K562 (cell line): ENCODE results near the gene ZNF318. TPM values are rescaled to one million over a fixed set of nuclear protein-coding genes. Genes with fewer than 3 reads are reported as not detected.

Experiments
- ATAC-seq: fragments of 200-7000 bp; cut with Tn5 transposase; 3 replicates; pipeline ENCODE4 v1.9.1; 2020; ENCODE audit warnings: moderate library complexity
- BruUV-seq: library from RNA; stranded (reverse); fragments of 400-500 nt; replicated peaks from 2 replicates; lab custom pipeline; 2021; lab: Mats Ljungman, UMichigan
- CTCF ChIA-PET: fragments of 300-600 bp; formaldehyde crosslinking; extraction: SDS; loops from one replicate; lab custom pipeline; 2021; ENCODE audit warnings: low intra/inter-chr PET ratio; lab: Yijun Ruan, JAX
- POLR2A ChIA-PET: fragments of 300-600, 350-650 bp; sonication (Branson Sonifier 250); formaldehyde crosslinking; extraction: SDS; loops from one replicate; lab custom pipeline; 2021; ENCODE audit warnings: antibody characterized with exemption, inconsistent platforms; lab: Yijun Ruan, JAX
- DNase-seq, 4 experiments: peaks; one replicate each; pipeline versions ENCODE4 v3.0.0 to v3.0.0-alpha.2; 2011 to 2018; ENCODE audit warnings: low spot score in 3 of 4, mixed read lengths in 3 of 4; ENCODE audit errors: extremely low read depth in 1 of 4
- FAIRE-seq: peaks from 2 replicates; lab custom pipeline; 2011; peaks lifted over from hg19 to GRCh38; lab: Jason Lieb, UNC
- H2AFZ ChIP-seq: 2 replicates; pipeline ENCODE4 v1.6.0; 2011; ENCODE audit warnings: low read depth, low read length, control low read depth, inconsistent platforms
- H3K27ac ChIP-seq: fragments of 200-600 bp; 3 replicates; pipeline ENCODE4 v1.8.0; 2011; ENCODE audit warnings: low read depth, mild to moderate bottlenecking, control low read depth, inconsistent platforms, low read length, moderate library complexity, mixed read lengths; ENCODE audit errors: extremely low read depth
- H3K27me3 ChIP-seq, 2 experiments: fragments of 300-600 bp in 1 of 2; 2 replicates in 1 of 2; 3 replicates in 1 of 2; pipeline versions ENCODE4 v1.6.0 to v1.8.0; 2011; ENCODE audit warnings: inconsistent platforms in 2 of 2, low read length in 2 of 2, mild to moderate bottlenecking in 1 of 2, mixed read lengths in 1 of 2, moderate library complexity in 1 of 2; ENCODE audit not compliant: control insufficient read depth in 2 of 2, insufficient read depth in 2 of 2
- H3K36me3 ChIP-seq: fragments of 300-600 bp; 3 replicates; pipeline ENCODE4 v1.8.0; 2011; ENCODE audit warnings: mild to moderate bottlenecking, low read length, inconsistent platforms; ENCODE audit not compliant: control insufficient read depth, insufficient read depth
- H3K4me1 ChIP-seq, 2 experiments: fragments of 200-600 bp in 1 of 2; replicated peaks in 1 of 2; 2 replicates in 1 of 2; 3 replicates in 1 of 2; pipeline versions ENCODE4 v1.5.1 to v1.8.0; 2011; ENCODE audit warnings: inconsistent platforms in 2 of 2, low read length in 2 of 2, mild to moderate bottlenecking in 1 of 2, mixed read lengths in 1 of 2, moderate library complexity in 1 of 2; ENCODE audit not compliant: control insufficient read depth in 2 of 2, insufficient read depth in 2 of 2
- H3K4me2 ChIP-seq: 2 replicates; pipeline ENCODE4 v1.6.1; 2011; ENCODE audit warnings: low read length, control low read depth, inconsistent platforms, mixed read lengths; ENCODE audit not compliant: insufficient read depth
- H3K4me3 ChIP-seq: fragments of 200-600 bp; sonication (generic), shearing (Covaris generic); 2 replicates; pipeline ENCODE4 v1.5.1; 2016; ENCODE audit warnings: control low read depth, inconsistent platforms
- H3K79me2 ChIP-seq: fragments of 200-600 bp; 3 replicates; pipeline ENCODE4 v1.8.0; 2011; ENCODE audit warnings: low read length, inconsistent platforms; ENCODE audit not compliant: control insufficient read depth, insufficient read depth
- H3K9ac ChIP-seq, 2 experiments: 2 replicates each; pipeline versions ENCODE4 v1.6.0 to v1.6.1; 2011; ENCODE audit warnings: low read depth in 2 of 2, low read length in 2 of 2, control low read depth in 1 of 2, inconsistent platforms in 1 of 2, mild to moderate bottlenecking in 1 of 2, mixed read lengths in 1 of 2; ENCODE audit not compliant: insufficient read depth in 1 of 2
- H3K9me1 ChIP-seq: one replicate; pipeline ENCODE4 v1.6.0; 2011; ENCODE audit warnings: inconsistent platforms, mild to moderate bottlenecking, low read length, moderate library complexity; ENCODE audit not compliant: control insufficient read depth, insufficient read depth
- H3K9me3 ChIP-seq: replicated peaks from 2 replicates; pipeline ENCODE4 v1.5.1; 2011; ENCODE audit warnings: low read depth, low read length, inconsistent platforms; ENCODE audit not compliant: control insufficient read depth, insufficient read depth
- H4K20me1 ChIP-seq: replicated peaks from 2 replicates; pipeline ENCODE4 v1.6.1; 2011; ENCODE audit warnings: low read length, inconsistent platforms, mixed read lengths; ENCODE audit not compliant: control insufficient read depth, insufficient read depth
- ARID1B ChIP-seq: fragments of 450-650 bp; IDR thresholded peaks from 2 replicates; pipeline ENCODE4 v1.6.1; 2016; ENCODE audit warnings: antibody characterized with exemption, mild to moderate bottlenecking, inconsistent platforms
- ATF1 ChIP-seq, 2 experiments: fragments of 450-650 bp in 1 of 2; IDR thresholded peaks; 2 replicates each; pipeline ENCODE4 v1.6.1; 2016; ENCODE audit warnings: missing compliant biosample characterization in 1 of 2, missing genetic modification characterization in 1 of 2
- FOSL1 ChIP-seq: fragments of 200-800 bp; sonication (Bioruptor generic); conservative IDR thresholded peaks from 2 replicates; pipeline ENCODE4 v1.6.1; 2016; ENCODE audit warnings: missing genetic modification characterization, missing compliant biosample characterization
- HIVEP1 ChIP-seq: fragments of 250-450 bp; sonication (Bioruptor Pico); IDR thresholded peaks from 2 replicates; pipeline ENCODE4 v1.4.0; 2020; ENCODE audit warnings: mild to moderate bottlenecking
- MLLT1 ChIP-seq, 2 experiments: fragments of 450-650 bp; IDR thresholded peaks; 2 replicates each; pipeline ENCODE4 v1.6.1; 2016
- MYBL2 ChIP-seq, 2 experiments: fragments of 450-650 bp in 1 of 2; sonication (generic) in 1 of 2; formaldehyde crosslinking in 1 of 2; IDR thresholded peaks; 2 replicates each; pipeline versions ENCODE4 v1.6.1 to v1.8.1; 2017 to 2022; ENCODE audit warnings: borderline replicate concordance in 1 of 2, inconsistent platforms in 1 of 2, low read depth in 1 of 2, mild to moderate bottlenecking in 1 of 2, missing genetic modification reagents in 1 of 2, moderate library complexity in 1 of 2
- NKRF ChIP-seq: fragments of 450-650 bp; IDR thresholded peaks from 2 replicates; pipeline ENCODE4 v1.6.1; 2016; ENCODE audit warnings: borderline replicate concordance
- PATZ1 ChIP-seq: fragments of 250-450 bp; sonication (Bioruptor Pico); IDR thresholded peaks from 2 replicates; pipeline ENCODE4 v1.5.0; 2020; ENCODE audit warnings: mild to moderate bottlenecking, borderline replicate concordance
- RHOXF2B ChIP-seq: fragments of 250-450 bp; sonication (Bioruptor Pico); conservative IDR thresholded peaks from 2 replicates; pipeline ENCODE4 v1.5.1; 2021
- SP2 ChIP-seq: IDR thresholded peaks from 2 replicates; pipeline ENCODE4 v1.6.1; 2011; ENCODE audit warnings: mild to moderate bottlenecking, low read depth, low read length, moderate library complexity; ENCODE audit not compliant: poor library complexity, severe bottlenecking; ENCODE audit errors: extremely low read depth
- ZNF212 ChIP-seq: fragments of 450-650 bp; formaldehyde crosslinking; IDR thresholded peaks from 2 replicates; pipeline ENCODE4 v1.4.0; 2020; ENCODE audit warnings: mild to moderate bottlenecking
- ZNF232 ChIP-seq: sonication (generic); formaldehyde crosslinking; IDR thresholded peaks from 2 replicates; pipeline ENCODE4 v1.8.0; 2022; ENCODE audit warnings: mild to moderate bottlenecking, missing genetic modification reagents
- ZSCAN29 ChIP-seq: fragments of 450-650 bp; IDR thresholded peaks from 2 replicates; pipeline ENCODE4 v1.6.1; 2017
- WGBS: fragments of 100-300 bp; shearing (Covaris generic); methylation state at CpG from one replicate; pipeline ENCODE4 v1.1.6; 2016; ENCODE audit warnings: low coverage, mixed read lengths; ENCODE audit not compliant: insufficient coverage; ENCODE audit errors: missing lambda C conversion rate; 5-methylcytosine and 5-hydroxymethylcytosine counted together
- in situ Hi-C: fragments of 300-500 bp; cut with MboI; formaldehyde crosslinking; loops from 4 replicates; pipeline ENCODE4 v1.15.0; 2018; ENCODE audit warnings: inconsistent platforms, mixed read lengths
- intact Hi-C: fragments of 100-400 bp; cut with micrococcal nuclease; formaldehyde crosslinking; loops from 2 replicates; pipeline ENCODE4 v1.14.2; 2022
- polyA plus RNA-seq, 8 experiments: library from polyadenylated mRNA; depleted of rRNA in 4 of 8; stranded (reverse) in 5 of 8; unstranded in 3 of 8; fragments of >200 nt; fragmentation: Nextera tagmentation in 2 of 8; fragmentation: Illumina TruSeq in 1 of 8; extraction: Ambion mirVana in 2 of 8; extraction: Trizol in 1 of 8; gene quantifications; 2 replicates each; pipeline versions ENCODE4 v1.2.1 to v1.2.3, GENCODE V29; 2011 to 2014; ENCODE audit warnings: inconsistent platforms in 1 of 8, missing spikeins in 1 of 8
- total RNA-seq, 7 experiments: library from RNA; depleted of rRNA in 6 of 7; stranded (reverse); fragments of >200 nt in 6 of 7; fragmentation: Illumina TruSeq in 2 of 7; extraction: Trizol in 2 of 7; gene quantifications; 2 replicates each; pipeline versions ENCODE4 v1.2.1 to v1.2.3, GENCODE V29; 2011 to 2021; ENCODE audit warnings: low replicate concordance in 1 of 7

Gene ZNF318
- total and polyA plus RNA-seq, 9 of the 15 experiments (the other 6 are each of a cell fraction or from before 2014, with no cell fraction given) = 3.2 to 19.0 (median 9.2) TPM

GRCh38 chr6:43336382-43336781 is 33.1 kb downstream of the ZNF318 start:
- DNase-seq (no peak), FAIRE-seq (no peak), ATAC-seq (no peak)
- 68% methylated on average over 3 of the region's 3 CpGs for WGBS
- CTCF ChIA-PET = no interaction called here
- Histone ChIP-seq H3K4me2 (no peak overlapping the region), H3K9me1 (no peaks in the 10 kb centered on the region), H4K20me1 (no peaks in the 10 kb centered on the region; the same call in 1 of the 2 replicates), H3K4me1 (peaks cover 0 to 2% of the 10 kb centered on the region in 2 experiments; a peak in 1 of 5 replicates), H3K9me3 (no peaks in the 10 kb centered on the region), H3K79me2 (no peaks in the 10 kb centered on the region), H3K27ac (no peak overlapping the region), H3K9ac (no peak overlapping the region), H3K27me3 (no peaks in the 10 kb centered on the region), H3K36me3 (peaks cover 30% of the 10 kb centered on the region; the same call in 2 of the 3 replicates), H3K4me3 (no peak overlapping the region), H2AFZ (no peak overlapping the region)
- POLR2A ChIA-PET = interaction anchor here (0.5 to 2.2 kb wide), 8 partner anchors 10 to 314 kb away, joined by 3 to 6 read pairs (median 3); partner anchors contain the start of genes CRIP3 and ZNF318
- intact Hi-C loops (no loop called here), in situ Hi-C loops (no loop called here)
- TF ChIP-seq ARID1B (no peak), SP2 (no peak), ATF1 (CRISPR knock-in tag; IDR thresholded peaks at IDR 0.05) (no peak), ATF1 (tag; IDR thresholded peaks at IDR 0.05) (no peak), FOSL1 (tag) (no peak), MLLT1 (IDR thresholded peaks at IDR 0.05) (no peak), ZNF212 (CRISPR knock-in tag) (no peak), PATZ1 (CRISPR knock-in tag) (no peak), RHOXF2B (CRISPR knock-in tag) (no peak), HIVEP1 (no peak), NKRF (no peak), ZNF232 (CRISPR knock-in tag) (no peak), MYBL2 (IDR thresholded peaks at IDR 0.05; ENCODE audit: low read depth) (no peak), MYBL2 (CRISPR knock-in tag; IDR thresholded peaks at IDR 0.05; ENCODE audit: borderline replicate concordance) (no peak), ZSCAN29 (no peak)
- no TSS peak for BruUV-seq
